HCT116 (cell line): Measurements from ENCODE around the gene CAPSL.

Experiments used
- POLR2A ChIP-seq: IDR thresholded peaks from 2 replicates; pipeline ENCODE4 v1.7.0; 2011; ENCODE audit warnings: borderline replicate concordance; ENCODE audit not compliant: insufficient read depth, insufficient read length; ENCODE audit errors: extremely low read depth
- POLR2AphosphoS5 ChIP-seq: IDR thresholded peaks from 2 replicates; pipeline ENCODE4 v1.6.1; 2011; ENCODE audit warnings: mild to moderate bottlenecking, low read depth, low read length, moderate library complexity
- TF ChIP-seq, protein P1 (sequence below), 3 experiments: fragments of 200-600 bp in 1 of 3; sonication (generic) in 1 of 3; IDR thresholded peaks in 2 of 3; conservative IDR thresholded peaks in 1 of 3; 2 replicates each; pipeline ENCODE4 v1.5.1; 2012 to 2017; ENCODE audit warnings: low read depth in 2 of 3, low read length in 2 of 3, antibody characterized with exemption in 1 of 3, borderline replicate concordance in 1 of 3, control low read depth in 1 of 3, mild to moderate bottlenecking in 1 of 3, mixed read lengths in 1 of 3, mixed run types in 1 of 3, moderate library complexity in 1 of 3; ENCODE audit not compliant: insufficient read depth in 1 of 3

DNA sequence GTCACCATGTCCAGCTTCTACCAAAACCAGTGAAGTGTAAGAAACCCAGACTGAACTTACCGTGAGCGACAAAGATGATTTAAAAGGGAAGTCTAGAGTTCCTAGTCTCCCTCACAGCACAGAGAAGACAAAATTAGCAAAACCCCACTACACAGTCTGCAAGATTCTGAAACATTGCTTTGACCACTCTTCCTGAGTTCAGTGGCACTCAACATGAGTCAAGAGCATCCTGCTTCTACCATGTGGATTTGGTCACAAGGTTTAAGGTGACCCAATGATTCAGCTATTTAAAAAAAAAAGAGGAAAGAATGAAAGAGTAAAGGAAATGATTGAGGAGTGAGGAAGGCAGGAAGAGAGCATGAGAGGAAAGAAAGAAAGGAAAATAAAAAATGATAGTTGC, 62.0 kb downstream of the CAPSL start:
- TF ChIP-seq, protein P1, sequence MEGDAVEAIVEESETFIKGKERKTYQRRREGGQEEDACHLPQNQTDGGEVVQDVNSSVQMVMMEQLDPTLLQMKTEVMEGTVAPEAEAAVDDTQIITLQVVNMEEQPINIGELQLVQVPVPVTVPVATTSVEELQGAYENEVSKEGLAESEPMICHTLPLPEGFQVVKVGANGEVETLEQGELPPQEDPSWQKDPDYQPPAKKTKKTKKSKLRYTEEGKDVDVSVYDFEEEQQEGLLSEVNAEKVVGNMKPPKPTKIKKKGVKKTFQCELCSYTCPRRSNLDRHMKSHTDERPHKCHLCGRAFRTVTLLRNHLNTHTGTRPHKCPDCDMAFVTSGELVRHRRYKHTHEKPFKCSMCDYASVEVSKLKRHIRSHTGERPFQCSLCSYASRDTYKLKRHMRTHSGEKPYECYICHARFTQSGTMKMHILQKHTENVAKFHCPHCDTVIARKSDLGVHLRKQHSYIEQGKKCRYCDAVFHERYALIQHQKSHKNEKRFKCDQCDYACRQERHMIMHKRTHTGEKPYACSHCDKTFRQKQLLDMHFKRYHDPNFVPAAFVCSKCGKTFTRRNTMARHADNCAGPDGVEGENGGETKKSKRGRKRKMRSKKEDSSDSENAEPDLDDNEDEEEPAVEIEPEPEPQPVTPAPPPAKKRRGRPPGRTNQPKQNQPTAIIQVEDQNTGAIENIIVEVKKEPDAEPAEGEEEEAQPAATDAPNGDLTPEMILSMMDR (IDR thresholded peaks at IDR 0.05 in 2 of 3, conservative IDR thresholded peaks at IDR 0.05 in 1 of 3; ENCODE audit: borderline replicate concordance in 1 of 3, insufficient read depth in 1 of 3, low read depth in 2 of 3, low read length in 2 of 3), result no peak
- no peak for TF ChIP-seq POLR2AphosphoS5
- no peak for TF ChIP-seq POLR2A
